ENCODE data around the gene SLC6A20. TPM values are rescaled to one million over a fixed set of nuclear protein-coding genes. Genes with fewer than 3 reads are reported as not detected.

The SLC6A20 gene
- total and polyA plus RNA-seq, 2 of the 13 experiments (the other 11 are each of a cell fraction or from before 2014, with no cell fraction given): not detected

- H3K4me2 ChIP-seq (ENCODE audit: low read depth, low read length): no peak overlapping the region
- H3K9ac ChIP-seq (ENCODE audit: insufficient read depth, low read depth, low read length): no peak overlapping the region
- no peak for FAIRE-seq
- DNase-seq (ENCODE audit: low spot score): no peak
- H3K9me3 ChIP-seq (ENCODE audit: low read length): peaks cover 7% of the 10 kb centered on the region; the same call in 1 of the 2 replicates
- in situ Hi-C loops (cut with HindIII; ENCODE audit: extremely low pct_ligation_motif_present, low pct_unique_long_range_greater_than_20kb): no loop called here
- H3K79me2 ChIP-seq (ENCODE audit: insufficient read depth, low read length): no peaks in the 10 kb centered on the region
- H2AFZ ChIP-seq (ENCODE audit: low read length): no peak overlapping the region
- ChIA-PET POLR2A (no interaction called here), CTCF (ENCODE audit: low intra/inter-chr PET ratio, low total read pairs) (no interaction called here)
- H4K20me1 ChIP-seq (ENCODE audit: insufficient read depth, low read length): no peaks in the 10 kb centered on the region
- BruUV-seq (replicated peaks): no TSS peak
- no peaks in the 10 kb centered on the region for H3K27me3 ChIP-seq (ENCODE audit: control insufficient read depth in 1 of 2, insufficient read depth in 2 of 2, low read length in 2 of 2)
- no peak for ATAC-seq
- intact Hi-C loops (cut with micrococcal nuclease; ENCODE audit: unreplicated experiment): no loop called here
- no peak overlapping the region for H3K4me3 ChIP-seq (replicated peaks in 1 of 3; ENCODE audit: insufficient read depth in 1 of 3, low read depth in 2 of 3, low read length in 3 of 3)
- TF ChIP-seq DNMT1 (CRISPR knock-in tag; IDR thresholded peaks at IDR 0.05): no peak
- no peak overlapping the region for H3K27ac ChIP-seq (ENCODE audit: extremely low read length, insufficient read depth, low read length)
- H3K36me3 ChIP-seq (replicated peaks in 1 of 2; ENCODE audit: control insufficient read depth in 1 of 2, insufficient read depth in 2 of 2, low read length in 2 of 2): peaks cover 0 to 8% of the 10 kb centered on the region in 2 experiments; a peak in 3 of 5 replicates
- H3K4me1 ChIP-seq (ENCODE audit: insufficient read depth, low read length): no peaks in the 10 kb centered on the region
- WGBS (ENCODE audit: low lambda C conversion rate): 64% methylated on average over 1 of the region's 1 CpG
Observed at GRCh38 chr3:45821127-45821526, 24.8 kb upstream of the SLC6A20 start.

DNA sequence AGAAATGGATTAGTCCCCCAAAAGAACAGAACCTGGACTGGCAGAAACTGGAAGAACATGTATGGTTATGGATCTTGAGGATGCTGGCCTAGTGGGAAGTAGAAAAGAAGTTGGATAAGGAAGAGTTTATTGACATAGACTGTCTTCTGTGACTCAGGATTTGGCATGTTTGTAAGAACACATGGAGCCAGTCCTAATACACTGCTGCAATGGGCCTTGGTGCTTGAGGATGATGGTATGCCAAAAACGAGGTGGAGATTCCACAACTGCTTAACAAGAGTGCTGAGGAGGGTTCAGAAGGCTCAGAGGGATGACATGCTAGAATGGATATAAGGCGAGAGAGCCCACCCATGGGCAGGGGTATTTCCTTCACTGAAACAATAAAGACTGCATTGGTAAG, 23.2 kb upstream of the SLC6A20 start:
- no peak overlapping the region for H3K4me3 ChIP-seq (replicated peaks in 1 of 3; ENCODE audit: insufficient read depth in 1 of 3, low read depth in 2 of 3, low read length in 3 of 3)
- H3K9me3 ChIP-seq (ENCODE audit: low read length): peaks cover 7% of the 10 kb centered on the region; the same call in 1 of the 2 replicates
- BruUV-seq (replicated peaks): no TSS peak
- no peak for FAIRE-seq
- H3K4me2 ChIP-seq (ENCODE audit: low read depth, low read length): no peak overlapping the region
- no peak for DNase-seq (ENCODE audit: low spot score)
- intact Hi-C loops (cut with micrococcal nuclease; ENCODE audit: unreplicated experiment): no loop called here
- no peaks in the 10 kb centered on the region for H3K4me1 ChIP-seq (ENCODE audit: insufficient read depth, low read length)
- no peaks in the 10 kb centered on the region; a peak in 3 of 5 replicates for H3K36me3 ChIP-seq (replicated peaks in 1 of 2; ENCODE audit: control insufficient read depth in 1 of 2, insufficient read depth in 2 of 2, low read length in 2 of 2)
- in situ Hi-C loops (cut with HindIII; ENCODE audit: extremely low pct_ligation_motif_present, low pct_unique_long_range_greater_than_20kb): no loop called here
- no peak overlapping the region for H3K9ac ChIP-seq (ENCODE audit: insufficient read depth, low read depth, low read length)
- TF ChIP-seq ZNF350 (CRISPR knock-in tag; IDR thresholded peaks at IDR 0.05; ENCODE audit: borderline replicate concordance, low read depth) (no peak), ZNF138 (CRISPR knock-in tag; IDR thresholded peaks at IDR 0.05; ENCODE audit: low read depth) (no peak), MBNL3 (CRISPR knock-in tag; conservative IDR thresholded peaks at IDR 0.05) (no peak), AGO1 (IDR thresholded peaks at IDR 0.05; ENCODE audit: low read depth, low read length, poor library complexity, severe bottlenecking) (no peak), TSC22D2 (CRISPR knock-in tag; IDR thresholded peaks at IDR 0.05; ENCODE audit: borderline replicate concordance) (no peak), AFF4 (CRISPR knock-in tag; IDR thresholded peaks at IDR 0.05) (no peak), HHEX (CRISPR knock-in tag; IDR thresholded peaks at IDR 0.05) (no peak), JDP2 (CRISPR knock-in tag; IDR thresholded peaks at IDR 0.05; ENCODE audit: borderline replicate concordance) (no peak), ZNF354B (CRISPR knock-in tag; IDR thresholded peaks at IDR 0.05) (no peak)
- no peaks in the 10 kb centered on the region for H3K79me2 ChIP-seq (ENCODE audit: insufficient read depth, low read length)
- 55% methylated on average over 2 of the region's 2 CpGs for WGBS (ENCODE audit: low lambda C conversion rate)
- POLR2A ChIA-PET: no interaction called here
- no peak overlapping the region for H2AFZ ChIP-seq (ENCODE audit: low read length)
- H3K27me3 ChIP-seq (ENCODE audit: control insufficient read depth in 1 of 2, insufficient read depth in 2 of 2, low read length in 2 of 2): no peaks in the 10 kb centered on the region
- ATAC-seq: no peak
- no peak overlapping the region for H3K27ac ChIP-seq (ENCODE audit: extremely low read length, insufficient read depth, low read length)
- H4K20me1 ChIP-seq (ENCODE audit: insufficient read depth, low read length): no peaks in the 10 kb centered on the region
- CTCF ChIA-PET (ENCODE audit: low intra/inter-chr PET ratio, low total read pairs): no interaction called here
